ENCODE results near the gene CCDC73.

The CCDC73 gene

DNA sequence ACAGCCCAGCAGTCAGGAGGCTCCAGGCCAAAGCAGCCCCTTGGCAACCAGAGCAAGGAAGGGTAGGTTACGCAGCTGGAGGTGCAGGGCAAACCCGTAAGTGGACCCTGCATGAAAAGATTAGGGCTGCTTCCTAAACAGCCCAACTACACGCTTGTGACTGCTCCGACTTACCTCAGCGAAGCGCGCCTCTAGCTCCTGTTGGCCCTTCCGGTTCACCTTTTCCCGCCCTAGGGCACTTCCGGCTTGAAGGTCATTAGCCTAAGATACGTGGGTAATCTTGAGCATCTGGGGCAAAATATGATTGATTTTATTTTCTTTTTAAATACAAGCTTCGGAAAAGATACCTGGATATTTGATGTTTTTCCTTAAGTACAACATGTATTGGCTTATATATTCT lies at the start of gene CCDC73:
Gene CCDC73, minus strand, starts transcription at position 224 of the 400 bp plus-strand sequence. CDS start 34,419 bp downstream, outside the sequence.
- TF ChIP-seq, protein P1, sequence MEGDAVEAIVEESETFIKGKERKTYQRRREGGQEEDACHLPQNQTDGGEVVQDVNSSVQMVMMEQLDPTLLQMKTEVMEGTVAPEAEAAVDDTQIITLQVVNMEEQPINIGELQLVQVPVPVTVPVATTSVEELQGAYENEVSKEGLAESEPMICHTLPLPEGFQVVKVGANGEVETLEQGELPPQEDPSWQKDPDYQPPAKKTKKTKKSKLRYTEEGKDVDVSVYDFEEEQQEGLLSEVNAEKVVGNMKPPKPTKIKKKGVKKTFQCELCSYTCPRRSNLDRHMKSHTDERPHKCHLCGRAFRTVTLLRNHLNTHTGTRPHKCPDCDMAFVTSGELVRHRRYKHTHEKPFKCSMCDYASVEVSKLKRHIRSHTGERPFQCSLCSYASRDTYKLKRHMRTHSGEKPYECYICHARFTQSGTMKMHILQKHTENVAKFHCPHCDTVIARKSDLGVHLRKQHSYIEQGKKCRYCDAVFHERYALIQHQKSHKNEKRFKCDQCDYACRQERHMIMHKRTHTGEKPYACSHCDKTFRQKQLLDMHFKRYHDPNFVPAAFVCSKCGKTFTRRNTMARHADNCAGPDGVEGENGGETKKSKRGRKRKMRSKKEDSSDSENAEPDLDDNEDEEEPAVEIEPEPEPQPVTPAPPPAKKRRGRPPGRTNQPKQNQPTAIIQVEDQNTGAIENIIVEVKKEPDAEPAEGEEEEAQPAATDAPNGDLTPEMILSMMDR (IDR thresholded peaks at IDR 0.05; ENCODE audit: low read depth, low read length), result no peak
- no peak for DNase-seq (ENCODE audit: extremely low read depth, low read depth)

DNA sequence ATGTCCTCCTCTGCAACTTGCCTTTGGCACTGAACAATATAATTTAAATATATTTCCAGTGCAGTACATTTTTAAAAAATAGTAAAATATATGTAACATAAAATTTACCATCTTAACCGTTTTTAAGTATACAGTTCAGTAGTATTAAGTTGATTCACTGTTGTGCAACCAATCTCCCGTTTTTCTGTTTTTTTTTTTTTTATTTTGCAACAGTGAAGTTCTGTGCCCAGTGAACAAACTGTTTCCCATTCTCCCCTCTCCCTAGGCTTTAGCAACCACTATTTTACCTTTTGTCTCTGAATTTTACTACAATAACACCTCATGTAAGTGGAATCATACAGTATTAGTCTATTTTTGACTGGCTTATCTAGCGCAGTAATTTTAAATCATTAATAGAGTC lies 49.1 kb upstream of the CCDC73 start:
- no peak for DNase-seq (ENCODE audit: extremely low read depth, low read depth)
- TF ChIP-seq, protein P1 (IDR thresholded peaks at IDR 0.05; ENCODE audit: low read depth, low read length), result no peak

DNA sequence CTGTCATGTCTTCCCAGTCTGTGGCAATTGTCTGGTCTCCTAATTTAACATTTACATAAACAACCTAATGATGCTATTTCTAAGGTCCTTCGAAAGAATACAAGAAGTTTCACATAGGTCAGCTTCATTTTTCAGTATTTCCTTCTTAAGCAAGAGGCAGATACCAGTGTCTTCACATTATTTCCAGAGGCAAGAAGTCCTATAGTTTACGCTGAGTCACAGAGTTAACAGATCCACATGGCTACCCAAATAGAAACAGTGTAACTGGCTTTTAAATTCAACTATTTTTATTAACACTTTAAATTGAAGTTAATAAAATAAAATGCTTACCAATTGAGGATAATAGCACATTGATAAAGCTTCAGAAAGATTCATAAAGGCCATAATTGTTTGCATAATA lies 46.1 kb upstream of the CCDC73 start:
- TF ChIP-seq, protein P1 (IDR thresholded peaks at IDR 0.05; ENCODE audit: low read depth, low read length), result no peak
- no peak for DNase-seq (ENCODE audit: extremely low read depth, low read depth)

DNA sequence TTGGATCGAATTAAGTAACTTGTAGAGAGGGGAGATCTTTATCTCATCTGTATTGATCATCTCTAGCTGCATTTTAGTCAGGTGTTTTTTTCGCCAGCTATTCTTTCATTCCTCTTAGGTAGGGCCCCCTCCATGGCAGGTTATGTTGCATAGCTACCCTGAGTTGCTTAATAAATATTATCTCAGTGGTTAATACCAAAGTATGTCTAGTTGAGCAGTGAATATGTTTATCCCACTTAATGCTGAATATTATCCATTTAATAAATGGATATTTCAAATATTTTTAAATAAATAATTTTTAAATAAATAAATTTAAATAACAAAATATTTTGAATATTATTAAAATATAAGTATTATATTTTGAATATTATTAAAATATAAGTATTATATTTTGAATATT lies 44.8 kb upstream of the CCDC73 start:
- no peak for DNase-seq (ENCODE audit: extremely low read depth, low read depth)
- TF ChIP-seq, protein P1 (IDR thresholded peaks at IDR 0.05; ENCODE audit: low read depth, low read length), result no peak

DNA sequence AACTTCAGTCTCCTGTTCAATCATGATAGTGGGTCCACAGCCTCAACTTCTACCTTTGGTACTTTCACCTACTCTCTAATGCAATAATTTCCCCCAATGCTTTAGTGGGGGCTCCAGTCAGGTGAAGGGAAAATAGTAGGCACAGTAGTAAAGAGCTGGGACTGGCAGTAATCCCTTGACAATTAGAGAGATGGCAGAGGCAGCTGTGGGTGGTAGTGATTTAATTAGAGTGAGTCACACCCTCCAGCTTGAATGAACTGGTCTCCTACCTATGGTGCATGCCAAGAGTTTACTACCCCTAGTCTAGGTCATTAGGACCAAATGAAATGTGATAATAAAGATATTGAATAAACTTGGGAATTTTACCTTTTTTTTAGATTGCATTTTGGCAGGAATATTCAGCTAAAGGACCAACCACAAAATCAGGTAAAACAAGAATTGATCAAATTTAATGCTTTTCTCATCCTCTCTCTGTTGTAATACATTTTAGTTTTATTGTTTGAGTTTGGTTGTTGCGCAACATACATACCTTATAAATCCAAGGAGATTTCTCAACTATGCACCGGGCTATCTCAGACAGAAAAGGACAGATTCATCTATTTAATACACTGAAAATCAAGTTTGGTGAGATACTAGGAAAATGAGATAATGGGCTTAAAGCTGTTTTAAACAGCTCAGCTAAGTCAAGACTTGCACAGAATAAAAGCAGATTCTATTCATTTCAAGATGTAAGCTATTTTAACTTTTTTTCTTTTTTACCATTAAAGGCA lies 44.2 kb upstream of the CCDC73 start:
- no peak for DNase-seq (ENCODE audit: extremely low read depth, low read depth)
- TF ChIP-seq, protein P1 (IDR thresholded peaks at IDR 0.05; ENCODE audit: low read depth, low read length), result no peak

DNA sequence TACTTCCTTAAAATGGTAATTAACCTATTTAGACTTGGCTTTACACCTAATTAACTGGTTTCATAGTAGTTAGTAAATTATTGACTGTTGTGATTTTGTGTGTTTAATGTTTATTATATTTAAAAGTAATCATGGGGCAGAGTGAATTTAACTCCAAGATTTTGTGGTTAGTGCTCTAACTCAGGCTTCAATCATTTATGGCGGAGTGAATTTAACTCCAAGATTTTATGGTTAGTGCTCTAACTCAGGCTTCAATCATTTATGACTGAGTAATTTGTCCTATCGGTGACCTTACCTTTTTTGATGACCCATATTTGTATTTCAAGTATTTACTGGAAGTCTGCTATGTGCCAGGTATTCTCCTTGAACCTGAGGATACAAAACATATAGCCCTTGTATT lies 42.5 kb upstream of the CCDC73 start:
- no peak for DNase-seq (ENCODE audit: extremely low read depth, low read depth)
- TF ChIP-seq, protein P1 (IDR thresholded peaks at IDR 0.05; ENCODE audit: low read depth, low read length), result no peak

DNA sequence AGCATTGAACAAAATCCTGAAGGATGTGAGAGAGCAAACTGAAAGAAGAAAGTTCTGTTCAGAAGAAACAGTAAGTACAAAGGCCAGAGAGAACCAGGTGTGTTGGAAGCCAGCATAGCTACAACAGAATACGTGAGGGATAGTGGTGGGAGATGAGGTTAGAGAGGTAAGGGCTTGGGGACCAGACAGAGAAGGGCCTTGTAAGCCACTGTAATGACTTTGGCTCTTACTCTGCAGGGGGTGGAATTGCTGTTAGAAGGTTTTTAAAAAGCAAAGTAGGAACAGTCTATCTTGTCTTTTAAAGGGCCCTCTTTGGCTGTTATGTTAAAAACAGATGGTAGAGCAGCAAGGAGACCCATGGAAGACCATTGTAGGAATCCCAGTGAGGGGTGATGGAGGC lies 39.5 kb upstream of the CCDC73 start:
- TF ChIP-seq, protein P1 (IDR thresholded peaks at IDR 0.05; ENCODE audit: low read depth, low read length), result no peak
- no peak for DNase-seq (ENCODE audit: extremely low read depth, low read depth)
